GM23338 (cell line): Measurements from ENCODE around the gene CLASP2.

Source experiments
- CREB1 ChIP-seq: fragments of 250-450 bp; sonication (Bioruptor Pico); IDR thresholded peaks from 2 replicates; pipeline ENCODE4 v1.5.0; 2020; ENCODE audit warnings: low read depth, mild to moderate bottlenecking, moderate library complexity
- CTCF ChIP-seq, 2 experiments: fragments of 200-600 bp in 1 of 2; sonication (generic) in 1 of 2; conservative IDR thresholded peaks; 2 replicates each; pipeline versions ENCODE4 v1.5.1 to v1.6.1; 2016 to 2017; ENCODE audit warnings: antibody characterized with exemption in 2 of 2, low read depth in 2 of 2, mild to moderate bottlenecking in 2 of 2, moderate library complexity in 1 of 2
- ETS1 ChIP-seq: IDR thresholded peaks from 2 replicates; pipeline ENCODE4 v1.6.1; 2016; ENCODE audit warnings: antibody characterized with exemption
- EZH2 ChIP-seq: fragments of 200-600 bp; sonication (generic); IDR thresholded peaks from one replicate; pipeline ENCODE4 v1.8.0; 2017; ENCODE audit warnings: antibody characterized with exemption, mild to moderate bottlenecking, low read depth; ENCODE audit not compliant: unreplicated experiment
- EZH2phosphoT487 ChIP-seq: fragments of 200-600 bp; sonication (generic); IDR thresholded peaks from one replicate; pipeline ENCODE4 v1.8.1; 2018; ENCODE audit warnings: antibody characterized with exemption; ENCODE audit not compliant: unreplicated experiment
- POLR2AphosphoS5 ChIP-seq: IDR thresholded peaks from 2 replicates; pipeline ENCODE4 v1.6.1; 2016; ENCODE audit warnings: antibody characterized with exemption, low read depth
- REST ChIP-seq: IDR thresholded peaks from one replicate; pipeline ENCODE4 v1.6.1; 2018; ENCODE audit warnings: antibody characterized with exemption; ENCODE audit not compliant: unreplicated experiment
- STAT1 ChIP-seq: IDR thresholded peaks from one replicate; pipeline ENCODE4 v1.6.1; 2016; ENCODE audit warnings: antibody characterized with exemption; ENCODE audit not compliant: unreplicated experiment

- no peak for TF ChIP-seq CTCF (conservative IDR thresholded peaks at IDR 0.05; ENCODE audit: low read depth in 2 of 2)
- TF ChIP-seq EZH2: no peak
- no peak for TF ChIP-seq EZH2phosphoT487
- no peak for TF ChIP-seq REST
- TF ChIP-seq POLR2AphosphoS5: no peak
- no peak for TF ChIP-seq CREB1
- no peak for TF ChIP-seq STAT1
- TF ChIP-seq ETS1: no peak
Observed at GRCh38 chr3:33724256-33724655, 6.2 kb upstream of the CLASP2 start.
